ENCODE results near the gene SPART.

Gene SPART

GRCh38 chr13:36261976-36262375, 84.2 kb downstream of the SPART start:
- Histone ChIP-seq H3K9ac (ENCODE audit: low read depth, low read length, poor library complexity, severe bottlenecking) (no peak overlapping the region), H3K79me2 (ENCODE audit: insufficient read depth, low read length) (no peaks in the 10 kb centered on the region), H4K20me1 (ENCODE audit: insufficient read depth, low read length, poor library complexity, severe bottlenecking) (no peaks in the 10 kb centered on the region), H3K4me2 (ENCODE audit: low read depth, low read length, poor library complexity, severe bottlenecking) (no peak overlapping the region), H3F3A (ENCODE audit: low read depth) (no peaks in the 10 kb centered on the region), H3K4me1 (ENCODE audit: insufficient read depth, low read length, poor library complexity, severe bottlenecking) (no peaks in the 10 kb centered on the region), H3K27me3 (ENCODE audit: insufficient read depth, low read length, poor library complexity, severe bottlenecking) (no peaks in the 10 kb centered on the region), H2AFZ (ENCODE audit: low read length) (no peak overlapping the region), H3K36me3 (ENCODE audit: insufficient read depth, low read length) (no peaks in the 10 kb centered on the region), H3K9me3 (ENCODE audit: insufficient read depth, low read depth, low read length) (no peaks in the 10 kb centered on the region), H3K4me3 (ENCODE audit: low read length, poor library complexity, severe bottlenecking) (no peak overlapping the region), H3K9me2 (replicated peaks; ENCODE audit: low read depth, low read length) (no peaks in the 10 kb centered on the region)
- TF ChIP-seq CTCF (conservative IDR thresholded peaks at IDR 0.05; ENCODE audit: low read length): no peak
- TF ChIP-seq EZH2phosphoT487 (IDR thresholded peaks at IDR 0.05; ENCODE audit: borderline replicate concordance): no peak

- H3K4me1 ChIP-seq (ENCODE audit: insufficient read depth, low read length, poor library complexity, severe bottlenecking): no peaks in the 10 kb centered on the region
- no peak overlapping the region for H3K4me2 ChIP-seq (ENCODE audit: low read depth, low read length, poor library complexity, severe bottlenecking)
- H3K4me3 ChIP-seq (ENCODE audit: low read length, poor library complexity, severe bottlenecking): no peak overlapping the region
- no peaks in the 10 kb centered on the region for H3K27me3 ChIP-seq (ENCODE audit: insufficient read depth, low read length, poor library complexity, severe bottlenecking)
- H3K36me3 ChIP-seq (ENCODE audit: insufficient read depth, low read length): no peaks in the 10 kb centered on the region
- no peak overlapping the region for H3K9ac ChIP-seq (ENCODE audit: low read depth, low read length, poor library complexity, severe bottlenecking)
- no peaks in the 10 kb centered on the region for H3K9me2 ChIP-seq (replicated peaks; ENCODE audit: low read depth, low read length)
- no peak for TF ChIP-seq CTCF (conservative IDR thresholded peaks at IDR 0.05; ENCODE audit: low read length)
- TF ChIP-seq EZH2phosphoT487 (IDR thresholded peaks at IDR 0.05; ENCODE audit: borderline replicate concordance): no peak
- H3K9me3 ChIP-seq (ENCODE audit: insufficient read depth, low read depth, low read length): no peaks in the 10 kb centered on the region
- H4K20me1 ChIP-seq (ENCODE audit: insufficient read depth, low read length, poor library complexity, severe bottlenecking): no peaks in the 10 kb centered on the region
- H3K79me2 ChIP-seq (ENCODE audit: insufficient read depth, low read length): no peaks in the 10 kb centered on the region
- no peaks in the 10 kb centered on the region for H3F3A ChIP-seq (ENCODE audit: low read depth)
- H2AFZ ChIP-seq (ENCODE audit: low read length): no peak overlapping the region
Observed at GRCh38 chr13:36261011-36261410, 85.2 kb downstream of the SPART start.

GRCh38 chr13:36259361-36260137, 86.6 kb downstream of the SPART start:
- Histone ChIP-seq H3K9ac (ENCODE audit: low read depth, low read length, poor library complexity, severe bottlenecking) (no peak overlapping the region), H4K20me1 (ENCODE audit: insufficient read depth, low read length, poor library complexity, severe bottlenecking) (no peaks in the 10 kb centered on the region), H3K4me2 (ENCODE audit: low read depth, low read length, poor library complexity, severe bottlenecking) (no peak overlapping the region), H3F3A (ENCODE audit: low read depth) (no peaks in the 10 kb centered on the region), H3K79me2 (ENCODE audit: insufficient read depth, low read length) (no peaks in the 10 kb centered on the region), H3K9me3 (ENCODE audit: insufficient read depth, low read depth, low read length) (no peaks in the 10 kb centered on the region), H3K9me2 (replicated peaks; ENCODE audit: low read depth, low read length) (no peaks in the 10 kb centered on the region), H3K4me3 (ENCODE audit: low read length, poor library complexity, severe bottlenecking) (no peak overlapping the region), H2AFZ (ENCODE audit: low read length) (no peak overlapping the region), H3K4me1 (ENCODE audit: insufficient read depth, low read length, poor library complexity, severe bottlenecking) (no peaks in the 10 kb centered on the region), H3K27me3 (ENCODE audit: insufficient read depth, low read length, poor library complexity, severe bottlenecking) (no peaks in the 10 kb centered on the region), H3K36me3 (ENCODE audit: insufficient read depth, low read length) (no peaks in the 10 kb centered on the region)
- no peak for TF ChIP-seq CTCF (conservative IDR thresholded peaks at IDR 0.05; ENCODE audit: low read length)
- no peak for TF ChIP-seq EZH2phosphoT487 (IDR thresholded peaks at IDR 0.05; ENCODE audit: borderline replicate concordance)
